H1 (cell line): ENCODE results near the gene SYDE2.

Experiments
- CBX5 ChIP-seq: fragments of 300-800, 300-1000 bp; sonication (generic); IDR thresholded peaks from 2 replicates; pipeline ENCODE4 v1.7.1; 2016; ENCODE audit warnings: antibody characterized with exemption, low read length, low read depth
- CBX8 ChIP-seq: fragments of 300-800, 300-1000 bp; sonication (generic); IDR thresholded peaks from 2 replicates; pipeline ENCODE4 v1.7.1; 2016; ENCODE audit warnings: low read depth, low read length, borderline replicate concordance
- CHD2 ChIP-seq: IDR thresholded peaks from 2 replicates; pipeline ENCODE4 v1.6.1; 2012; ENCODE audit warnings: low read length, improper control_type of control experiment
- CREB1 ChIP-seq: IDR thresholded peaks from 2 replicates; pipeline ENCODE4 v1.6.1; 2012; ENCODE audit warnings: inconsistent platforms
- CTCF ChIP-seq, 3 experiments: IDR thresholded peaks; 1 replicate in 2 of 3; 2 replicates in 1 of 3; pipeline versions ENCODE4 v1.5.1 to v1.6.1; 2011; ENCODE audit warnings: low read length in 3 of 3, mild to moderate bottlenecking in 3 of 3, inconsistent platforms in 2 of 3, low read depth in 1 of 3, moderate library complexity in 1 of 3; ENCODE audit not compliant: insufficient read depth in 1 of 3; ENCODE audit errors: control extremely low read depth in 1 of 3
- EP300 ChIP-seq, 2 experiments: IDR thresholded peaks; 1 replicate in 1 of 2; 2 replicates in 1 of 2; pipeline ENCODE4 v1.6.1; 2011 to 2012; ENCODE audit warnings: low read depth in 2 of 2, low read length in 2 of 2, mild to moderate bottlenecking in 2 of 2, borderline replicate concordance in 1 of 2, inconsistent platforms in 1 of 2, moderate library complexity in 1 of 2
- GABPA ChIP-seq: IDR thresholded peaks from 2 replicates; pipeline ENCODE4 v1.6.1; 2011; ENCODE audit warnings: mild to moderate bottlenecking, low read length, moderate library complexity, borderline replicate concordance; ENCODE audit not compliant: insufficient read depth
- NRF1 ChIP-seq: IDR thresholded peaks from 2 replicates; pipeline ENCODE4 v1.6.1; 2011; ENCODE audit warnings: mild to moderate bottlenecking, low read depth, low read length, improper control_type of control experiment
- POLR2A ChIP-seq, 2 experiments: IDR thresholded peaks; 1 replicate in 1 of 2; 2 replicates in 1 of 2; pipeline ENCODE4 v1.6.1; 2011; ENCODE audit warnings: low read depth in 2 of 2, low read length in 2 of 2, mild to moderate bottlenecking in 2 of 2; ENCODE audit errors: control extremely low read depth in 1 of 2
- POLR2AphosphoS5 ChIP-seq: IDR thresholded peaks from 2 replicates; pipeline ENCODE4 v1.6.1; 2011; ENCODE audit warnings: low read depth, low read length
- SIN3A ChIP-seq, 2 experiments: IDR thresholded peaks in 1 of 2; conservative IDR thresholded peaks in 1 of 2; 2 replicates each; pipeline ENCODE4 v1.6.1; 2011 to 2012; ENCODE audit warnings: low read length in 2 of 2, improper control_type of control experiment in 1 of 2, low read depth in 1 of 2, mild to moderate bottlenecking in 1 of 2
- TBP ChIP-seq: IDR thresholded peaks from 2 replicates; pipeline ENCODE4 v1.6.1; 2011; ENCODE audit warnings: low read depth, low read length, improper control_type of control experiment
- USF2 ChIP-seq: IDR thresholded peaks from 2 replicates; pipeline ENCODE4 v1.6.1; 2011; ENCODE audit warnings: low read length, improper control_type of control experiment
- YY1 ChIP-seq: IDR thresholded peaks from 2 replicates; pipeline ENCODE4 v1.6.1; 2011; ENCODE audit warnings: low read depth, mild to moderate bottlenecking, low read length

GRCh38 chr1:85199667-85200462 is 951 bp downstream of the SYDE2 start:
- TF ChIP-seq CTCF (IDR thresholded peaks at IDR 0.05; ENCODE audit: control extremely low read depth in 1 of 3, insufficient read depth in 1 of 3, low read depth in 1 of 3, low read length in 3 of 3) (no peak), POLR2AphosphoS5 (no peak), YY1 (no peak), POLR2A (IDR thresholded peaks at IDR 0.05; ENCODE audit: control extremely low read depth in 1 of 2, low read depth in 2 of 2, low read length in 2 of 2) (no peak), USF2 (no peak), EP300 (IDR thresholded peaks at IDR 0.05; ENCODE audit: borderline replicate concordance in 1 of 2, low read depth in 2 of 2, low read length in 2 of 2) (no peak), SIN3A (conservative IDR thresholded peaks at IDR 0.05 in 1 of 2, IDR thresholded peaks at IDR 0.05 in 1 of 2; ENCODE audit: low read depth in 1 of 2, low read length in 2 of 2) (peak in 1 of 2 experiments; percentile 70; a peak in 2 of 4 replicates), CBX8 (no peak), CBX5 (no peak), CHD2 (no peak), GABPA (no peak), CREB1 (no peak), NRF1 (no peak), TBP (no peak)
